ENCODE results near the gene RCAN2.

DNA sequence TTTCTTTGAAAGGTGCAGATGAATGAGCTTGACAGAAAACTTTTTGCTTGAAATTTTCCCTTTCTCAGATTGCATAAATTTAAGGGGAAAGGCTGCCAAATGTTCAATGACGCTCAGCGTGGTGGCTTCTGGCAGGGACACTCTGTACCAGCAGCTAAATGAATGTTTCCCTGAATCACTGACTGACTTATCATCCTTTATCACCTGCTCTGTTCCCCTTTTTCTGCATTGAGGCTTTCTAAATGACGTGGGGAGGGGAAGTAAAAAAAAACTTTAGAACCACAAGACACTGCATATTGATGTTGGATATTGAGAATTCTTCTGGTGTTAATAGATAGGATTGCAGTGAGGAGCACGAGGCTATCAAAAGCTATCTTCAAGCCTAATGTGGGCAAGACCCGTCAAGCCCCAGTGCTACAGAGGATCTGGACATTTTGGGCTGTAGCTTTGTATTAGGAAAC lies 273.5 kb downstream of the RCAN2 start:
- TF ChIP-seq POLR2AphosphoS5 (IDR thresholded peaks at IDR 0.05; ENCODE audit: insufficient read depth, low read depth, low read length) (no peak), POLR2A (IDR thresholded peaks at IDR 0.05; ENCODE audit: low read depth, low read length) (no peak), EZH2 (IDR thresholded peaks at IDR 0.05; ENCODE audit: borderline replicate concordance, low read depth, low read length, severe bottlenecking) (no peak)
- TF ChIP-seq, protein P1, sequence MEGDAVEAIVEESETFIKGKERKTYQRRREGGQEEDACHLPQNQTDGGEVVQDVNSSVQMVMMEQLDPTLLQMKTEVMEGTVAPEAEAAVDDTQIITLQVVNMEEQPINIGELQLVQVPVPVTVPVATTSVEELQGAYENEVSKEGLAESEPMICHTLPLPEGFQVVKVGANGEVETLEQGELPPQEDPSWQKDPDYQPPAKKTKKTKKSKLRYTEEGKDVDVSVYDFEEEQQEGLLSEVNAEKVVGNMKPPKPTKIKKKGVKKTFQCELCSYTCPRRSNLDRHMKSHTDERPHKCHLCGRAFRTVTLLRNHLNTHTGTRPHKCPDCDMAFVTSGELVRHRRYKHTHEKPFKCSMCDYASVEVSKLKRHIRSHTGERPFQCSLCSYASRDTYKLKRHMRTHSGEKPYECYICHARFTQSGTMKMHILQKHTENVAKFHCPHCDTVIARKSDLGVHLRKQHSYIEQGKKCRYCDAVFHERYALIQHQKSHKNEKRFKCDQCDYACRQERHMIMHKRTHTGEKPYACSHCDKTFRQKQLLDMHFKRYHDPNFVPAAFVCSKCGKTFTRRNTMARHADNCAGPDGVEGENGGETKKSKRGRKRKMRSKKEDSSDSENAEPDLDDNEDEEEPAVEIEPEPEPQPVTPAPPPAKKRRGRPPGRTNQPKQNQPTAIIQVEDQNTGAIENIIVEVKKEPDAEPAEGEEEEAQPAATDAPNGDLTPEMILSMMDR (IDR thresholded peaks at IDR 0.05; ENCODE audit: extremely low read depth in 1 of 2, insufficient read depth in 1 of 2, low read depth in 1 of 2, low read length in 2 of 2), result no peak
- TF ChIP-seq, protein P2, sequence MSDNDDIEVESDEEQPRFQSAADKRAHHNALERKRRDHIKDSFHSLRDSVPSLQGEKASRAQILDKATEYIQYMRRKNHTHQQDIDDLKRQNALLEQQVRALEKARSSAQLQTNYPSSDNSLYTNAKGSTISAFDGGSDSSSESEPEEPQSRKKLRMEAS (IDR thresholded peaks at IDR 0.05; ENCODE audit: insufficient read depth, insufficient read length), result no peak
